Measurements from ENCODE around the gene FNDC10.
"Not testable (repeated sequence)": the region's sequence is repeated elsewhere in the genome, so short reads cannot be mapped to it uniquely, and the experiment has no call there.

FNDC10 gene

GRCh38 chr1:1636621-1637478, 36.9 kb upstream of the FNDC10 start:
- not testable (repeated sequence) for H3K4me2 ChIP-seq (ENCODE audit: low read length); H3K79me2 ChIP-seq; H2AFZ ChIP-seq; H3K4me3 ChIP-seq (ENCODE audit: low read depth, low read length); H3K9ac ChIP-seq; H3K27ac ChIP-seq; H3K9me3 ChIP-seq (ENCODE audit: control insufficient read depth, low read length); H3K27me3 ChIP-seq (ENCODE audit: control insufficient read depth, insufficient read depth, low read length); H3K4me1 ChIP-seq; H3K36me3 ChIP-seq (ENCODE audit: control insufficient read depth, insufficient read depth, low read length)

GRCh38 chr1:1634613-1635012, 34.7 kb upstream of the FNDC10 start:
- H3K4me1 ChIP-seq; H3K4me3 ChIP-seq (ENCODE audit: low read depth, low read length); H3K9me3 ChIP-seq (ENCODE audit: control insufficient read depth, low read length); H3K27ac ChIP-seq; H3K36me3 ChIP-seq (ENCODE audit: control insufficient read depth, insufficient read depth, low read length); H3K79me2 ChIP-seq; H3K9ac ChIP-seq; H3K4me2 ChIP-seq (ENCODE audit: low read length); H3K27me3 ChIP-seq (ENCODE audit: control insufficient read depth, insufficient read depth, low read length); H2AFZ ChIP-seq: not testable (repeated sequence)

- not testable (repeated sequence) for H3K9me3 ChIP-seq (ENCODE audit: control insufficient read depth, low read length); H3K27ac ChIP-seq; H3K36me3 ChIP-seq (ENCODE audit: control insufficient read depth, insufficient read depth, low read length); H3K9ac ChIP-seq; H3K4me2 ChIP-seq (ENCODE audit: low read length); H3K79me2 ChIP-seq; H2AFZ ChIP-seq; H3K4me3 ChIP-seq (ENCODE audit: low read depth, low read length); H3K27me3 ChIP-seq (ENCODE audit: control insufficient read depth, insufficient read depth, low read length); H3K4me1 ChIP-seq
These were observed 33.5 kb upstream of the FNDC10 start for GRCh38 chr1:1633409-1633808.

GRCh38 chr1:1631782-1632420, 32.0 kb upstream of the FNDC10 start, which contains the start of gene MMP23B:
TSS of gene MMP23B (plus strand) at chr1:1632173. CDS start at chr1:1632219, 46 bp downstream.
- H3K27me3 ChIP-seq (ENCODE audit: control insufficient read depth, insufficient read depth, low read length): no peaks in the 10 kb centered on the region
- no peaks in the 10 kb centered on the region for H3K36me3 ChIP-seq (ENCODE audit: control insufficient read depth, insufficient read depth, low read length)
- H3K4me2 ChIP-seq (ENCODE audit: low read length): no peak within 1 kb of the TSS
- TF ChIP-seq CTCF (IDR thresholded peaks at IDR 0.05): no peak
- no peak within 1 kb of the TSS for H3K27ac ChIP-seq
- no peak within 1 kb of the TSS for H2AFZ ChIP-seq
- H3K79me2 ChIP-seq: no peaks in the 10 kb centered on the region
- no peaks in the 10 kb centered on the region for H3K9me3 ChIP-seq (ENCODE audit: control insufficient read depth, low read length)
- H3K4me1 ChIP-seq: no peaks in the 10 kb centered on the region
- H3K4me3 ChIP-seq (ENCODE audit: low read depth, low read length): no peak within 1 kb of the TSS
- no peak within 1 kb of the TSS for H3K9ac ChIP-seq

GRCh38 chr1:1630965-1631781, 31.2 kb upstream of the FNDC10 start:
- no peaks in the 10 kb centered on the region for H3K27me3 ChIP-seq (ENCODE audit: control insufficient read depth, insufficient read depth, low read length)
- no peak overlapping the region for H3K4me2 ChIP-seq (ENCODE audit: low read length)
- no peaks in the 10 kb centered on the region for H3K4me1 ChIP-seq
- H3K4me3 ChIP-seq (ENCODE audit: low read depth, low read length): no peak overlapping the region
- no peak overlapping the region for H2AFZ ChIP-seq
- TF ChIP-seq CTCF (IDR thresholded peaks at IDR 0.05): no peak
- H3K9me3 ChIP-seq (ENCODE audit: control insufficient read depth, low read length): no peaks in the 10 kb centered on the region
- H3K79me2 ChIP-seq: no peaks in the 10 kb centered on the region
- H3K36me3 ChIP-seq (ENCODE audit: control insufficient read depth, insufficient read depth, low read length): no peaks in the 10 kb centered on the region
- no peak overlapping the region for H3K27ac ChIP-seq
- no peak overlapping the region for H3K9ac ChIP-seq

Data from parathyroid adenoma (tissue), 2 donors.